Measurements from ENCODE around the gene STAU1.
"Not testable (repeated sequence)": the region's sequence is repeated elsewhere in the genome, so short reads cannot be mapped to it uniquely, and the experiment has no call there.

STAU1 gene

GRCh38 chr20:49199729-49200293 is 11.7 kb upstream of the STAU1 start:
- FAIRE-seq, result no peak

GRCh38 chr20:49192944-49193518 is 4.9 kb upstream of the STAU1 start:
- not testable (repeated sequence) for FAIRE-seq

DNA sequence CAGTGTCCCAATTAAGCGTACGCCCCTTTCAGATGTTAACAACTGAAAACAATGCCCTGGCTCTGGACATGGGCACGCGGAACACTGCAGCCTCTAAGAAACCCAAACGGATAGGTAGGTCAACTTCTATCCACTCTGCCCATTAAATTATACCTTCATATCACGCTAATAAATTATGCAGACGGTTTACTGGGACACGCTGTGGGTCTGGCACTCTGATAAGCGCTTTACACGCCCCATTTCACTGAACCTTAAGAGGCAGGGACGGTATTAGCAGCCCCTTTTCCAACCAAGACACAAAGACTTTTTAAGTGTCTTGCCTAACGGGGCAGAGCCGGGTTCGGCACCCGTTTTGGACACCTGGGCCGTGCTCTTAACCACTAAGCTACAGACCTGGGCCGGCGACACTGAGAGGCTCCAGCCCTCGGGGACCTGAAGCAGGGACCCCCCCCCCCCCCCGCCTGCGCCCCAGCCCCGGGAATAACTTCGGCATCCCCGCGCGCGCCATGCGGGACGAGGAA is 744 bp downstream of the STAU1 start:
- FAIRE-seq, result no peak

DNA sequence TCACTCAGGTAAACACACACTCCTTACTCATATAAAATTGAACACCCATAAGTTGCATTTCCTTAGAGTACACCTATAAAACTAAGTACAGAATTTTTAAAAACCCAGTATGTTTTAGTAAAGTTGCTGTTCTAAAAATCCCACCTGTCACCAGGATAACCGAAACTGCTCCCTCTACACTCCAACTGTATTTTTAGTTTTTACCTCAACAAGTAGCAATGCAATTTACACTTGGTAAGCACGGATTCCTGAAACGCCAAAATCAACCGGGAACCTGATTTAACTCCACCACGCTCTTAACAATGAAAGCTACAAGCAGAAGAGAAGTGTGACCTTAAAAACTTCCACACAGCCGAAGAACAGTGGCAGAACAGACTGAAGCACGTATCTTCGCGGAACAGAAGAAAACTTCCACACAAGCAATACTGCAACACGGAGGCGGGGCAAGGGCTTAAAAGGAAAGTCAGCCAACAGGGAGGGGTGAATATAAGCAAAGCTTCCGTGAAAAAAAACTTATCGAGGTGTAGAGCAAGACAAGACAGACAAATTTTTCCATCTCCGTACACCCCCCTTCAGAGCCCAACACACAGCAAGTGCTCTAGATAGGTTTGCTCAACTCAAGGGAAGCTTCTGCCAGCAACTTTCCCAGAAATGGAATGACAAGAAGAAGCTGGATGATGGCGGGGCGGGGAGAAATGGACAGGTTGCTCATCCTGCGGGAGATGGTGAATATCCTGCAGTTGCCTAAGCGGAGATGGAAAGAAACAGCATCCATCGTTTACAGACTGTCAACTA is 1.4 kb downstream of the STAU1 start:
- FAIRE-seq, result no peak

DNA sequence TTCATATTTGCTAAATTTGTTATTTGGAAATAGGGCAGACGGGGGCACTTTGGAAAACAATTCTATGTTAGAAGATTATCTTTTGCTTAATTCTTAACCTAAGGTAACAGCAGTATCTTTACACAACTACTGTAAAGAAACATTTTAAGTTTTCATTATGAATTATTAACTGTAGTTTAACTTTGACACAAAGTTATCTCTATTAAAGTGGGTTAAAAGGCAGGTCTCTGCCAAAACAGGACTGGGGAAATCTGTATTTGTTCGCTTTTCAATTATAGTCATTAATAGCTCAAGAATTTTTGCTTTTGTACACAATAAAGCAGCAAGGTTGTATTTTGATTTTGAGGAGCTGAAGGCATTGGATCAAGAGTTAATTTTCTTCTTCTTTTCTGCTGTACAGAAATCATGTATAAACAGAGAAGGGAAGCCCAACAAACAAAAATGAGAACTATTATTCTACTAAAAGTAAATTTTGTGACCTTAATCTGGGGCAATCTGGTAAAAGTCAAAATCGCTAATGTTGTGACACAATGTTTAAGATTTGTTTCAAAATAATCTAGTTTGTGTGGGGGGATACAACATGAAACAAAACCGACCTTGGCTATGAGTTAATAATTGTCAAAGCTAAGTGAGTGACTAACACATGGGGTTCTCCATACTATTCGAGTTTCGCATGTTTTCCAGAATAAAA is 2.9 kb downstream of the STAU1 start:
- no peak for FAIRE-seq

DNA sequence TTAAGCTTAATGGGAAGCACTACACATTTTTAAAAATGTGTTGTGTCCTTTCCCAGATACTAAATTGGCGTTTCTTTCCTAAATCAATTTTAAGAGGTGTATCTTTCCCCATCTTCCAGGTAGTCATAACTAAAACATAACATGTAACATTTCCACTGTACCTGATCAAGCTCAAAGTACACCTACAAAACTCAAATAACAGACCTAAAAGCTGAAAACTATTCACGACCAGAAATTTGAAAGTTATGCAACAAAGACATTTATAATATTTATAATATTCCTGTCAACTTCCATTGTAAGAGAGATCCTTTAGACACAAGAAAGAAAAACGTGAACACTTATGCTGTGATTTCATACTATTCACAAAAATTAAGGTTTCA is 3.5 kb downstream of the STAU1 start:
- FAIRE-seq, result no peak

DNA sequence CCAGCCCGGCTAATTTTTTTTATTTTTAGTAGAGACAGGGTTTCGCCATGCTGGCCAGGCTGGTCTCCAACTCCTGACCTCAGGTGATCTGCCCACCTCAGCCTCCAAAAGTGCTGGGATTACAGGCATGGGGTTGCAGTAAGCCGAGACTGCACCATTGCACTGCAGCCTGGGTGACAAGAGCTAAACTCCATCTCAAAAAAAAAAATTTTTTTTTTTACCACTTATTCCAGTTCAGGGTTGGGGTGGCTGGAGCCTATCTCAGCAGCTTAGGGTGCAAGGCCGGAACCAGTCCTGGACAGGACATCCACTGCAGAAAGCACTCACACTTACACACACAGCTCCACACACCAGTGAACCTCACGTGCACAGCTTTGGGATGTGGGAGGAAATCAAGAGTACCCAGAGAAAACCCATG is 4.0 kb downstream of the STAU1 start:
- FAIRE-seq, result not testable (repeated sequence)

- FAIRE-seq, result no peak
Measured at GRCh38 chr20:49183444-49183843, 4.7 kb downstream of the STAU1 start.

GRCh38 chr20:49181265-49181877 is 6.8 kb downstream of the STAU1 start:
- FAIRE-seq, result no peak

- FAIRE-seq, result peak; percentile 30
Measured at GRCh38 chr20:49179368-49180277, 8.5 kb downstream of the STAU1 start.

DNA sequence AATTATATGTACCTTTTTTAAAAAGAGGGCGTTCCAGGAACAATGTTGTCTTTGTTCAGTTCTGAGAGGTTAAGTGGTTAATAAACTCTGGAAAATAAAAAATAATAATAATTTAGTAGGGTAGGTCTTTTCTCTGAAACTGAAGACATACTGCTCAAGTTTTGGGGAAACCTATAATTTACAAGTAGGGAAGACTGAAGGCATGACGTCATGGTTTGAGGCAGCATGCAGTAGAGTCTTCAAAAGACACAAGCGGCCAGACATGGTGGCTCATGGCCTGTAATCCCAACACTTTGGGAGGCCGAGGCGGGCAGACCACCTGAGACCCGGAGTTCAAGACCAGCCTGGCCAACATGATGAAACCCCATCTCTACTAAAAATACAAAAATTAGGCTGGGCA is 14.0 kb downstream of the STAU1 start:
- FAIRE-seq, result no peak

DNA sequence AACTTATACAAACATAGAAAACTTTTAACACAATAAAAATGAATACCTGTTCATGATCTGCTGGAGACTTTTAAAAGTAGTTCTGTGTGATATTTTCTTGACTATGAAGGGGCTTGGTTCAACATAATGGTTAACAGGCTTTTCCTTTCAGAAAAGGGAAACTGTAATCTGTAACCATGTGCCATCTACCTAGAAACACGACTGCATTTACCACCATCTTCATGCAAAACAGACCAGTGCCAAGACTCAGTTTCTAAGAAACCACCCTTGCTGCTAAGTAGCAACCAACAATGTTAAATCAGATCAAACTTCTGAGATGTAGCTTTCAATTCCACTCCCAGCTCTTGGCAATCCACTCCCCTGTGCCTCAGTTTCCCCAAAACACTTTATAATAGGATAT is 15.7 kb downstream of the STAU1 start:
- FAIRE-seq, result no peak

- FAIRE-seq, result no peak
Measured at GRCh38 chr20:49171909-49172308, 16.2 kb downstream of the STAU1 start.

DNA sequence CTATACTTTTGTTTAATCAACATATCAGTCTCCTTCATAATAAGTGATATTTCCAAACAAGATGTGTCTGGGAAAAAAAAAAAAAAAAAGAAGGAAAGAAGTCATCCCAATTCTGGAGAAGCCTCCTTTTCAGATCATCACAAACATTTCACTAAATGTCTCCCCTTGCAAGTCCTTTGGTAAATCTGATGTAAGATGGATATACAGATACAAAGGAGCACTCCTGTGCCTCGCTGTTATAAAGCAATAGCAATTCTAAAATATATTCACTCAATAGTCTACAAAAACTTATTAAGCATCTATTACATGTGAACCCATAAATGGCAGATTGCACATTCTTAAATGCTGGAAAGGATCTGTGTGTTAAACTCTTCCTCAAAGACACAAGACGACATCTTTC is 17.4 kb downstream of the STAU1 start:
- no peak for FAIRE-seq

DNA sequence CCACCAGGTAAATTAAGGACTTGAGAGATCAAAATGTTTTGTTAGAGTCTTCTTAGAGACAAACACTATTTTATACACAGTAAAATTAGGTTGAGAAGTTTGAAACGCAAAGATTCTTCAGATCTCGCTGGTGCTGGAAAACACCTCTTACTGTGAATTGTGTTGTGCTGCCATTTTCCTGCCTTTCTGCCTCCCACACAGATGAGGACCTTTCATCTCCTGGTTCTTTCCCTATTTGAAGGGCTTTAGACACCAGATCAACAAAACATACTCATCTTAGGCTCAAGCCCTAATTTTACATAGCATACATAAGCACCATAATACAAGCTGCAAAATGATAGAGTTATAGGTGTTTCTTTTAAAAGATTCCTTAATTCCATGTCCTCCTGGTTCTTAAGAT is 18.6 kb downstream of the STAU1 start:
- no peak for FAIRE-seq

DNA sequence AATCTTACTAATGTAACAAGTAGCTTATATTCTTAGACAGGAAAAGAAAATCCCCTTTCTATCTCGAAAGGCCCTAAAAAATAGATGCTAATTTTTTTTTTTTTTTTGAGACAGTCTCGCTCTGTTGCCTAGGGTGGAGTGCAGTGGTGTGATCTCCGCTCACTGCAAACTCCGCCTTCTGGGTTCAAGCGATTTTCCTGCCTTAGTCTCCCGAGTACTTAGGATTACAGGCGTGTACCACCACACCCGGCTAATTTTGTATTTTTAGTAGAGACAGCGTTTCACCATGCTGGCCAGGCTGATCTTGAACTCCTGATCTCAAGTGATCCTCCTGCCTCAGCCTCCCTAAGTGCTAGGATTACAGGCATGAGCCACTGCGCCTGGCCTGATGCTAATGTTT is 19.3 kb downstream of the STAU1 start:
- not testable (repeated sequence) for FAIRE-seq

- no peak for FAIRE-seq
Measured at GRCh38 chr20:49167811-49168507, 20.2 kb downstream of the STAU1 start.

DNA sequence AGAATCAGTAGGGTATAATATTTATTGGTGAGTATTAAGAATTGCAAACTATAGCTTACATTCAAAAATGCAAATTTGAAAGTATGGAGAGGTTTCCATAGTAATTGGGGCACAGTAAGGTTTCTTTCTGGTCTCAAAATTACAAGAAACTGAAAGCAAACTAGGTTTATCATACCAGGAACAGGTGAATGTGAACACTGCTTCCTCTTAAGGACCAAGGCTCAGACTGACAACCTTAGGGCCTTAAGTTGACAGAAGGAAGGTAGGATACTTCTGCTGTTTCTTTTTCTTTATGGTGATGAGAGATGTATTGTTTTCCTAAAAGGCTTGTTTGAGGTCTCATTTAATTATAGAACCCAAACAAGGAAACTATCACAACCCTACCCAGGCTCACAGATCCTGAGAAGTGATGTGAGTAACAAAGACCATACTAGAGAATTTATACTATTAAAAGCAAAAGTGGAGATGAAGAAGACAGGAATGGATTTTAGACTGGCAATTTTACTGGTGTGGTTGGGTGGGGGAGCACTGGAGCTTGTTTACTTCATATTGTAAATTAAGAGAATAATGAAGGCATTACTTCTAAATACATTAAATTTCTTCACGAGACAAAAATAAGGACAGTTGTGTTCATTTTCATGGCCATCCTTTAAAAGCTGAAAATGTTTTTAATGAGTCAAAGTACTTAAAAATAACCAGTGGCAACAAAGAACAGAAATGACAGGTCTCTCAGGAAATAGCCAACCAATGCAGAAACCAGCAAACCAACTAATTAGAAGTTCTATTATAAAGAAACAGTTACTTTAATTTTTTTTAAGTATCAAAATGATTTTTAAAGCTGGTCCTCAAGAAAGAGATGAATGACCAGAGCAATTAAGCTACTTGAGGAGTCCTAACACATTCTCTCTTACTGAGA is 21.3 kb downstream of the STAU1 start:
- FAIRE-seq, result no peak

- FAIRE-seq, result no peak
Measured at GRCh38 chr20:49165611-49166010, 22.5 kb downstream of the STAU1 start.

- FAIRE-seq, result no peak
Measured at GRCh38 chr20:49163696-49164095, 24.4 kb downstream of the STAU1 start.

Data from islet of Langerhans (tissue), 1 donor.